Trophoblast cell (in vitro differentiated cells and primary cell): ENCODE data around the gene IPCEF1.
"Not testable (repeated sequence)": the region's sequence is repeated elsewhere in the genome, so short reads cannot be mapped to it uniquely, and the experiment has no call there.

Experiments used
- DNase-seq, 2 donors: peaks; one replicate each; pipeline ENCODE4 v3.0.0-alpha.2; 2016
- H2AFZ ChIP-seq: 2 replicates; pipeline ENCODE4 v1.6.1; 2013; ENCODE audit warnings: low read length, moderate library complexity, mild to moderate bottlenecking; ENCODE audit not compliant: insufficient read depth, poor library complexity
- H2AK5ac ChIP-seq: 2 replicates; pipeline ENCODE4 v1.6.1; 2013; ENCODE audit warnings: mild to moderate bottlenecking, low read length
- H2BK120ac ChIP-seq: 2 replicates; pipeline ENCODE4 v1.6.1; 2013; ENCODE audit warnings: low read length, mild to moderate bottlenecking, moderate library complexity; ENCODE audit not compliant: insufficient read depth, poor library complexity
- H2BK12ac ChIP-seq: 2 replicates; pipeline ENCODE4 v1.6.1; 2013; ENCODE audit warnings: mild to moderate bottlenecking, low read length, moderate library complexity
- H2BK5ac ChIP-seq: 2 replicates; pipeline ENCODE4 v1.6.1; 2013; ENCODE audit warnings: low read length, low read depth, moderate library complexity, mild to moderate bottlenecking; ENCODE audit not compliant: poor library complexity
- H3K14ac ChIP-seq: 2 replicates; pipeline ENCODE4 v1.6.1; 2013; ENCODE audit warnings: mild to moderate bottlenecking, low read length
- H3K18ac ChIP-seq: 2 replicates; pipeline ENCODE4 v1.6.1; 2013; ENCODE audit warnings: mild to moderate bottlenecking, low read length
- H3K23ac ChIP-seq: 2 replicates; pipeline ENCODE4 v1.6.1; 2013; ENCODE audit warnings: low read length
- H3K27ac ChIP-seq: 2 replicates; pipeline ENCODE4 v1.5.1; 2013; ENCODE audit warnings: low read depth, mild to moderate bottlenecking, inconsistent platforms, low read length, moderate library complexity
- H3K27me3 ChIP-seq: 2 replicates; pipeline ENCODE4 v1.6.1; 2013; ENCODE audit warnings: inconsistent platforms, mild to moderate bottlenecking, low read length, moderate library complexity; ENCODE audit not compliant: insufficient read depth
- H3K36me3 ChIP-seq, 2 experiments: 1 replicate in 1 of 2; 2 replicates in 1 of 2; pipeline ENCODE4 v1.6.1; 2013; ENCODE audit warnings: low read length in 2 of 2, mild to moderate bottlenecking in 2 of 2, moderate library complexity in 1 of 2; ENCODE audit not compliant: insufficient read depth in 2 of 2, control insufficient read depth in 1 of 2
- H3K4ac ChIP-seq: 2 replicates; pipeline ENCODE4 v1.6.1; 2013; ENCODE audit warnings: low read depth, mild to moderate bottlenecking, low read length, moderate library complexity
- H3K4me1 ChIP-seq, 2 experiments: 1 replicate in 1 of 2; 2 replicates in 1 of 2; pipeline ENCODE4 v1.6.1; 2013; ENCODE audit warnings: low read length in 2 of 2, mild to moderate bottlenecking in 2 of 2, moderate library complexity in 1 of 2; ENCODE audit not compliant: insufficient read depth in 2 of 2, control insufficient read depth in 1 of 2
- H3K4me2 ChIP-seq: 2 replicates; pipeline ENCODE4 v1.6.1; 2013; ENCODE audit warnings: inconsistent platforms, mild to moderate bottlenecking, low read length, moderate library complexity
- H3K4me3 ChIP-seq: 2 replicates; pipeline ENCODE4 v1.5.1; 2013; ENCODE audit warnings: mild to moderate bottlenecking, low read depth, low read length, inconsistent platforms
- H3K79me1 ChIP-seq: one replicate; pipeline ENCODE4 v1.6.1; 2013; ENCODE audit warnings: low read length
- H3K79me2 ChIP-seq: 2 replicates; pipeline ENCODE4 v1.6.1; 2013; ENCODE audit warnings: low read length, mild to moderate bottlenecking; ENCODE audit not compliant: control insufficient read depth, insufficient read depth, poor library complexity
- H3K9ac ChIP-seq: 2 replicates; pipeline ENCODE4 v1.6.1; 2013; ENCODE audit warnings: mild to moderate bottlenecking, low read length
- H3K9me3 ChIP-seq: 2 replicates; pipeline ENCODE4 v1.6.1; 2013; ENCODE audit warnings: low read depth, mild to moderate bottlenecking, control low read depth, inconsistent platforms, low read length; ENCODE audit not compliant: insufficient read depth
- H4K12ac ChIP-seq: 2 replicates; pipeline ENCODE4 v1.6.1; 2013; ENCODE audit warnings: low read depth, mild to moderate bottlenecking, low read length, moderate library complexity
- H4K8ac ChIP-seq: 2 replicates; pipeline ENCODE4 v1.6.1; 2013; ENCODE audit warnings: low read depth, mild to moderate bottlenecking, low read length, moderate library complexity
- H4K91ac ChIP-seq: one replicate; pipeline ENCODE4 v1.6.1; 2013; ENCODE audit warnings: low read depth, mild to moderate bottlenecking, low read length, moderate library complexity
- WGBS: extraction: QIAGEN DNeasy Blood & Tissue Kit; methylation state at CpG from one replicate; pipeline ENCODE4 v1.1.7; 2013; ENCODE audit warnings: missing lambda C conversion rate; ENCODE audit not compliant: insufficient read length, insufficient coverage; ENCODE audit errors: extremely low coverage; 5-methylcytosine and 5-hydroxymethylcytosine counted together

IPCEF1 gene

GRCh38 chr6:154202958-154203357 is 153.6 kb downstream of the IPCEF1 start:
- no peak overlapping the region for H4K12ac ChIP-seq
- DNase-seq, result no peak
- H3K18ac ChIP-seq, result no peak overlapping the region
- no CpG with 5 or more reads among the region's 6 CpGs for WGBS
- H2BK5ac ChIP-seq, result no peak overlapping the region
- H3K36me3 ChIP-seq, result no peaks in the 10 kb centered on the region
- no peak overlapping the region for H2AFZ ChIP-seq
- no peaks in the 10 kb centered on the region for H3K79me2 ChIP-seq
- H3K23ac ChIP-seq, result no peak overlapping the region
- no peak overlapping the region for H2BK120ac ChIP-seq
- H4K91ac ChIP-seq, result no peak overlapping the region
- no peak overlapping the region for H2AK5ac ChIP-seq
- no peaks in the 10 kb centered on the region for H3K4me1 ChIP-seq
- no peak overlapping the region for H3K14ac ChIP-seq
- H2BK12ac ChIP-seq, result no peak overlapping the region
- H3K27ac ChIP-seq, result no peak overlapping the region
- H3K9ac ChIP-seq, result no peak overlapping the region
- H3K79me1 ChIP-seq, result no peaks in the 10 kb centered on the region
- H4K8ac ChIP-seq, result no peak overlapping the region
- no peak overlapping the region for H3K4me3 ChIP-seq
- H3K9me3 ChIP-seq, result no peaks in the 10 kb centered on the region
- no peak overlapping the region for H3K4ac ChIP-seq
- no peak overlapping the region for H3K4me2 ChIP-seq
- no peaks in the 10 kb centered on the region for H3K27me3 ChIP-seq

DNA sequence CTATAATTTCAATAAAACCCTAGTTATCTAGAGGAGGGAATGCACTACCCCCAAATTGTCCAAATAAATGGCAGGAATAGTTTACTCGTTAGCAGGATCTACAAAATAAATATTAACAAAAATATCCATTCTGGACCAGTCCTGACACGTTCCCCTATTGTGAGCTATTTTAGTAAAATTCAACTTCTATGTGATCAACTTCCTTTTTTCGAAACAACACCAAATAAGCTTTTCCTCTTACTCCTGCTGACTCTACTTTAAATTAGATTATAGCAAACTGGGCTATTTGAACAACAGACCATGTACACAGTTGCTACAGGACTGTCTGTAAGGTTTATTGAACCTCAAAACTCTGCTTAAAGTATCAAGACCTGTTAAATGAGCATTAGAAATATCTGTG is 154.3 kb downstream of the IPCEF1 start:
- Histone ChIP-seq H3K4me1 (no peaks in the 10 kb centered on the region), H2AFZ (no peak overlapping the region), H3K4ac (no peak overlapping the region), H3K27me3 (no peaks in the 10 kb centered on the region), H2BK120ac (no peak overlapping the region), H2AK5ac (no peak overlapping the region), H3K18ac (no peak overlapping the region), H3K14ac (no peak overlapping the region), H3K27ac (no peak overlapping the region), H3K4me3 (no peak overlapping the region), H3K9ac (no peak overlapping the region), H2BK5ac (no peak overlapping the region), H3K79me1 (no peaks in the 10 kb centered on the region), H3K4me2 (no peak overlapping the region), H4K8ac (no peak overlapping the region), H3K79me2 (no peaks in the 10 kb centered on the region), H3K23ac (no peak overlapping the region), H2BK12ac (no peak overlapping the region), H3K36me3 (no peaks in the 10 kb centered on the region), H4K12ac (no peak overlapping the region), H3K9me3 (no peaks in the 10 kb centered on the region), H4K91ac (no peak overlapping the region)
- no peak for DNase-seq
- no CpG with 5 or more reads among the region's 3 CpGs for WGBS

GRCh38 chr6:154201688-154202087 is 154.9 kb downstream of the IPCEF1 start:
- not testable (repeated sequence) for H3K4ac ChIP-seq, H3K79me2 ChIP-seq, H3K4me2 ChIP-seq, H3K23ac ChIP-seq, H3K27ac ChIP-seq, H4K91ac ChIP-seq, H4K8ac ChIP-seq, H2BK120ac ChIP-seq, H3K14ac ChIP-seq, H3K9ac ChIP-seq, H3K4me3 ChIP-seq, H3K79me1 ChIP-seq, H3K27me3 ChIP-seq, H2BK5ac ChIP-seq, H3K9me3 ChIP-seq, H2AK5ac ChIP-seq, H3K18ac ChIP-seq, H2AFZ ChIP-seq, H2BK12ac ChIP-seq, H4K12ac ChIP-seq, H3K36me3 ChIP-seq, H3K4me1 ChIP-seq
- peak in 1 of 2 donors; percentile 13 for DNase-seq
- no CpG with 5 or more reads among the region's 4 CpGs for WGBS

DNA sequence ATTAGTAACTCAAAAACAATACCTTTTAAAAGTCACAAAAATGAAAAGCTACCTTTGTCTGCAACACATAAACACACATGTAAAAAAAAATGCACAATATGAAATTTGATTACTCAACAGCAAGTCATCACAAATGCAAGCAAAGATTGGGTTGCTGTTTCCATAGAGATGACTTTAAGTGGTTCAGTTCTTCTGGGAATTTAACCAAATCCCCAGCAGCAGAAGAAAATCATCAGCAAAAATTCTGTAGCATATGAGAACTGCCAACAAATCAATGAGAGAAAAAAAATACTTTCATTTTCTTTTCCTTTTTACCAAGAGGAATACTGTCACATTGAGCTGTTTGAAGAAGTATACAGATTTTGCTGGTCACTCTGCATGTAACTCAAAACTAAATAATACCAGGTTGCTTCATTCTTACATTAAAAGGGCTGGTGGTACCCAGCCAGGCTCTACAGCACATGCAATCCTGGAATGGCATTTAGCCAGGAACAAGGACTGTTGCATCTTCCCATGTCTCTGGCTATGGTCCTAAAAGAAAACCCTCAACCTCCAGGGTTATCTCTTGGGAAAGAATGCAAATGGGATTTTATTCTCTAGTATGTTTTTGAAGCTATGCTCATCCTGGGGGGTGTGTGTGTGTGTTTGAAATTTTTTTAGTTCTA is 159.3 kb downstream of the IPCEF1 start:
- Histone ChIP-seq H2AFZ (no peak overlapping the region), H3K36me3 (no peaks in the 10 kb centered on the region), H2AK5ac (no peak overlapping the region), H2BK120ac (no peak overlapping the region), H3K4me2 (no peak overlapping the region), H3K79me1 (no peaks in the 10 kb centered on the region), H3K23ac (no peak overlapping the region), H4K91ac (no peak overlapping the region), H3K27me3 (no peaks in the 10 kb centered on the region), H3K4me1 (no peaks in the 10 kb centered on the region), H3K4ac (no peak overlapping the region), H3K14ac (no peak overlapping the region), H3K79me2 (no peaks in the 10 kb centered on the region), H3K9ac (no peak overlapping the region), H2BK5ac (no peak overlapping the region), H2BK12ac (no peak overlapping the region), H4K12ac (no peak overlapping the region), H3K18ac (no peak overlapping the region), H4K8ac (no peak overlapping the region), H3K27ac (no peak overlapping the region), H3K9me3 (no peaks in the 10 kb centered on the region), H3K4me3 (no peak overlapping the region)
- DNase-seq, result peak in 1 of 2 donors; percentile 18
